Fibroblast of mammary gland (primary cell): ENCODE results near the gene EML1.

Experiments used
- DNase-seq: peaks from one replicate; pipeline ENCODE4 v3.0.0-alpha.2; 2010; ENCODE audit warnings: low read depth
- H3K4me3 ChIP-seq: 2 replicates; pipeline ENCODE4 v1.5.1; 2011; ENCODE audit warnings: low read depth, mild to moderate bottlenecking, low read length, moderate library complexity; ENCODE audit not compliant: control insufficient read depth
- CTCF ChIP-seq: conservative IDR thresholded peaks from 2 replicates; pipeline ENCODE4 v1.5.1; 2011; ENCODE audit warnings: low read depth, low read length, inconsistent platforms; ENCODE audit not compliant: control insufficient read depth, insufficient read depth

Gene EML1

DNA sequence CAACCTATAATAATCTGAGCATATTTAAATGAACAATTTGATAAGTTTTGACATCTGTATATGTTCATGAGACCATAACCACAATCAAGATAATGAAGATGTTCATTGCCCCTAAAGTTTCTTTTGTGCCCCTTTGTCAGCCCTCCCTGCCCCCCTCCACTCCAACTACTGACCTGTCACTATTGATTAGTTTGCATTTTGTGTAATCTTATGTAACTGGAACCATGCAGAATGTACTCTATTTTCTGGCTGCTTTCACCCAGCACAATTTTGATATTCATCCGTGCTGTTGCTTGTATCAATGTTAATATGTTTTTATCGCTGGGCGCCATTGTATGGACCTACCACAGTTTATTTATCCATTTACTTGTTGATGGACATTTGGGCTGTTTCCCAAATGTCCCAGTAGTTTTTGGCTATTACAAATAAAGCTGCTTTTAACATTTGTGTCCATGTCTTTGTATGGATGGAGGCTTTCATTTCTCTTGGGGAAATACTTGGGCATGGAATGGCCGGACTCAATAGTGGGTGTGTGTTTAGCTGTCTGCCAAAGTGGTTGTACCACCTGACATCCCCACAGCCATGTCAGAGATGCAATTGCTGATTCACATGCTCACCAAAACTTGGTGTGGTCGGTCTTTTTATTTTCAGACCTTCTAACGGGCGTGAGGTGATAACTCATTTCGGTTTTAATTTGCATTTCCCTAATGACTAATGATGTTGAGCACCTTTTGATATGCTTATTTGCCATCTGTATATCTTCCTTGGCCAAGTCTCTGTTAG, 38.9 kb downstream of the EML1 start:
- no peak for TF ChIP-seq CTCF
- no peak for DNase-seq
- H3K4me3 ChIP-seq = no peak overlapping the region

GRCh38 chr14:99837822-99838221, 44.6 kb downstream of the EML1 start:
- DNase-seq = no peak
- TF ChIP-seq CTCF = no peak
- no peak overlapping the region for H3K4me3 ChIP-seq

DNA sequence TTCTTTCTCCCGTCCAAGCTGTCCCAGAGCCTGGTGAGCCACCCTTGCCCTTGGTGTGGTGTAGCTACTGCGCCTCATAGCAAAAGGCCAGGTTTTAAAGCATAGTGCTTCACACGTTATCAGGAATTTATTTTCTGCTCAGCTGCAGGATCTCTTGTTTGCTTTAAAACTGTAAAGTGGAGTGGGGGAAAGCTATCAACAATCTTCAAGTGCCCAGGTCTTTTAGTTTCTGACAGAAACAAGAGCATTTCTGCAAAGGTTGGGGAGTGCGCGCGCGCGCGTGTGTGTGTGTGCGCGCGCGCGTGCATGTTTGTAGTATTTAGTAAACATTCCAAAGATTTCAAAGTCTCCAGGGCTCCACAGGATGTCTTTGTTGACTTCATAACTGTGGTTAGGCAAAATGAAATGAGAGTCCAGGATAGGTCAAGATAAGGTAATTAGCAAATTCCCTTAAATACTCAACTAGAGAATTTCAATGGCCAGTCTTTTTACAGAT, 45.5 kb downstream of the EML1 start:
- DNase-seq = peak; percentile 10
- no peak for TF ChIP-seq CTCF

GRCh38 chr14:99839696-99840095, 46.5 kb downstream of the EML1 start:
- H3K4me3 ChIP-seq = no peak overlapping the region
- DNase-seq = no peak
- no peak for TF ChIP-seq CTCF

More for the DNA sequence above, 45.5 kb downstream of the EML1 start:
- H3K4me3 ChIP-seq = no peak overlapping the region

GRCh38 chr14:99840265-99840664, 47.1 kb downstream of the EML1 start:
- DNase-seq = no peak
- TF ChIP-seq CTCF = no peak
- H3K4me3 ChIP-seq = no peak overlapping the region

GRCh38 chr14:99840774-99841305, 47.6 kb downstream of the EML1 start:
- no peak overlapping the region for H3K4me3 ChIP-seq
- no peak for TF ChIP-seq CTCF
- no peak for DNase-seq
